HepG2 (cell line): Measurements from ENCODE around the gene ALOXE3. TPM values are rescaled to one million over a fixed set of nuclear protein-coding genes. Genes with fewer than 3 reads are reported as not detected.

Source experiments
- MXI1 ChIP-seq: IDR thresholded peaks from 3 replicates; pipeline ENCODE4 v1.6.1; 2012; ENCODE audit warnings: low read depth, low read length, inconsistent platforms, borderline replicate concordance
- NFATC3 ChIP-seq: sonication (generic); formaldehyde crosslinking; IDR thresholded peaks from 2 replicates; pipeline ENCODE4 v1.5.1; 2020; ENCODE audit warnings: mild to moderate bottlenecking, missing genetic modification reagents
- RXRB ChIP-seq: IDR thresholded peaks from 2 replicates; pipeline ENCODE4 v1.6.1; 2016; ENCODE audit warnings: borderline replicate concordance, missing genetic modification reagents, missing compliant biosample characterization
- SOX13 ChIP-seq, 3 experiments: fragments of 450-650 bp in 1 of 3; sonication (generic) in 1 of 3; formaldehyde crosslinking in 1 of 3; IDR thresholded peaks in 2 of 3; conservative IDR thresholded peaks in 1 of 3; 2 replicates each; pipeline versions ENCODE4 v1.5.0 to v1.6.1; 2016 to 2020; ENCODE audit warnings: antibody characterized with exemption in 1 of 3, mild to moderate bottlenecking in 1 of 3, missing compliant biosample characterization in 1 of 3, missing genetic modification reagents in 1 of 3, moderate library complexity in 1 of 3
- XBP1 ChIP-seq: sonication (generic); formaldehyde crosslinking; IDR thresholded peaks from 2 replicates; pipeline ENCODE4 v1.5.0; 2020; ENCODE audit warnings: missing genetic modification reagents
- ZNF446 ChIP-seq: sonication (generic); formaldehyde crosslinking; IDR thresholded peaks from 2 replicates; pipeline ENCODE4 v1.5.0; 2020; ENCODE audit warnings: mild to moderate bottlenecking, missing genetic modification reagents
- ZNF552 ChIP-seq: sonication (generic); formaldehyde crosslinking; IDR thresholded peaks from 2 replicates; pipeline ENCODE4 v1.9.0; 2022; ENCODE audit warnings: missing genetic modification reagents, mild to moderate bottlenecking, borderline replicate concordance
- ZNF605 ChIP-seq: sonication (generic); formaldehyde crosslinking; IDR thresholded peaks from 2 replicates; pipeline ENCODE4 v1.8.0; 2022; ENCODE audit warnings: mild to moderate bottlenecking, missing genetic modification reagents
- ZNF614 ChIP-seq: IDR thresholded peaks from 2 replicates; pipeline ENCODE4 v1.6.1; 2018; ENCODE audit warnings: missing biosample characterization, missing genetic modification reagents, inconsistent platforms, borderline replicate concordance
- ZNF781 ChIP-seq: sonication (generic); formaldehyde crosslinking; IDR thresholded peaks from 2 replicates; pipeline ENCODE4 v1.5.1; 2020; ENCODE audit warnings: borderline replicate concordance, mild to moderate bottlenecking, missing genetic modification reagents; ENCODE audit errors: not compliant biosample characterization
- polyA plus RNA-seq, 8 experiments: library from polyadenylated mRNA; depleted of rRNA in 3 of 8; stranded (reverse) in 7 of 8; unstranded in 1 of 8; fragments of >200 nt; fragmentation: Illumina TruSeq in 4 of 8; extraction: Trizol in 4 of 8; gene quantifications; 2 replicates each; pipeline versions ENCODE4 v1.2.1 to v1.2.3, GENCODE V29; 2011 to 2016; ENCODE audit warnings: low read depth in 4 of 8, missing spikeins in 1 of 8, mixed read lengths in 1 of 8; ENCODE audit not compliant: insufficient read depth in 1 of 8
- total RNA-seq, 5 experiments: library from RNA; depleted of rRNA; stranded (reverse); fragments of >200 nt; fragmentation: Illumina TruSeq; extraction: Trizol; gene quantifications; 2 replicates each; pipeline ENCODE4 v1.2.3, GENCODE V29; 2016; ENCODE audit warnings: low read depth in 1 of 5
- TF ChIP-seq, protein P1 (sequence below): sonication (generic); formaldehyde crosslinking; IDR thresholded peaks from 2 replicates; pipeline ENCODE4 v1.4.0; 2020; ENCODE audit warnings: mild to moderate bottlenecking, missing genetic modification reagents
- TF ChIP-seq, protein P2 (sequence below): sonication (generic); formaldehyde crosslinking; IDR thresholded peaks from 2 replicates; pipeline ENCODE4 v1.4.0; 2020; ENCODE audit warnings: mild to moderate bottlenecking, missing genetic modification reagents, borderline replicate concordance
- TF ChIP-seq, protein P3 (sequence below): sonication (generic); formaldehyde crosslinking; IDR thresholded peaks from 2 replicates; pipeline ENCODE4 v1.8.0; 2022; ENCODE audit warnings: missing genetic modification reagents, mild to moderate bottlenecking, moderate library complexity, borderline replicate concordance
- TF ChIP-seq, protein P4 (sequence below): IDR thresholded peaks from 2 replicates; pipeline ENCODE4 v1.6.1; 2016; ENCODE audit warnings: missing biosample characterization, missing genetic modification reagents, low read depth
- TF ChIP-seq, protein P5 (sequence below): IDR thresholded peaks from 2 replicates; pipeline ENCODE4 v1.6.1; 2016; ENCODE audit warnings: mild to moderate bottlenecking

Gene ALOXE3
- total and polyA plus RNA-seq, 2 of the 13 experiments (the other 11 are each of a cell fraction or from before 2014, with no cell fraction given), result 0.07 TPM; not detected in 1

DNA sequence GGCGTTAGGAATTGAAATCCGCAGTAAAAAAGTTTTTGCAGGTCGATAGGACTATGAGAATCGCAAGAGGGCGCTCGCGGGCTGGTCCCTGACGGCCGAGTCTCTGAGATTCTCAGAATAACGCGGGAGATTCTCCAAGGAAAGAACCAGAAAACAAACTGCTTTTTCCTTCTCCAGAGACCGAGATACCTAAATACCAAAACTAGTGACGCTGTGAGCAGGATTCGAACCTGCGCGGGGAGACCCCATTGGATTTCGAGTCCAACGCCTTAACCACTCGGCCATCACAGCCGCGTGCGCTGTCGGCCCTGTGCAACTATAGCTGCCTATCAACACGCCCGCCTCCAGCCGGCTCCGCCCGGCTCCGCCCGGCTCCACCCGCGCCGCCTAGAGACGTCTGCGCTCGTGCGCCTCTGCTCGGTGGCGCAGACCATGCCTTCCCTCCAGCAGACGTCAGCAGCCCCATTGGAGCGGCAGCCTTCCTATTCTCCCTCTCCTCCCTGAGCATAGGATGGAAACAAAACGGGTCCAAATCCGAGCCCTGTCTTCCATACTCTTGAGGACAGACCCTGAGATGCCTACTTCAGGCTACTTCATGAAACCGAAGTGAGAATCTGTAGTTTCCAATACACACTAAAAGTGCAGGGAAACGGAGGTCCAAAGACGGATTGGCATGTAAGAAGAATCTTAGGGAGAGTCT lies 20.5 kb upstream of the ALOXE3 start (continued):
- TF ChIP-seq, protein P1, sequence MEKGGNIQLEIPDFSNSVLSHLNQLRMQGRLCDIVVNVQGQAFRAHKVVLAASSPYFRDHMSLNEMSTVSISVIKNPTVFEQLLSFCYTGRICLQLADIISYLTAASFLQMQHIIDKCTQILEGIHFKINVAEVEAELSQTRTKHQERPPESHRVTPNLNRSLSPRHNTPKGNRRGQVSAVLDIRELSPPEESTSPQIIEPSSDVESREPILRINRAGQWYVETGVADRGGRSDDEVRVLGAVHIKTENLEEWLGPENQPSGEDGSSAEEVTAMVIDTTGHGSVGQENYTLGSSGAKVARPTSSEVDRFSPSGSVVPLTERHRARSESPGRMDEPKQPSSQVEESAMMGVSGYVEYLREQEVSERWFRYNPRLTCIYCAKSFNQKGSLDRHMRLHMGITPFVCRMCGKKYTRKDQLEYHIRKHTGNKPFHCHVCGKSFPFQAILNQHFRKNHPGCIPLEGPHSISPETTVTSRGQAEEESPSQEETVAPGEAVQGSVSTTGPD, result peak; percentile 55; the same call in 1 of the 2 replicates
- no peak for TF ChIP-seq NFATC3 (CRISPR knock-in tag)
- TF ChIP-seq ZNF446 (CRISPR knock-in tag), result no peak
- TF ChIP-seq, protein P2, sequence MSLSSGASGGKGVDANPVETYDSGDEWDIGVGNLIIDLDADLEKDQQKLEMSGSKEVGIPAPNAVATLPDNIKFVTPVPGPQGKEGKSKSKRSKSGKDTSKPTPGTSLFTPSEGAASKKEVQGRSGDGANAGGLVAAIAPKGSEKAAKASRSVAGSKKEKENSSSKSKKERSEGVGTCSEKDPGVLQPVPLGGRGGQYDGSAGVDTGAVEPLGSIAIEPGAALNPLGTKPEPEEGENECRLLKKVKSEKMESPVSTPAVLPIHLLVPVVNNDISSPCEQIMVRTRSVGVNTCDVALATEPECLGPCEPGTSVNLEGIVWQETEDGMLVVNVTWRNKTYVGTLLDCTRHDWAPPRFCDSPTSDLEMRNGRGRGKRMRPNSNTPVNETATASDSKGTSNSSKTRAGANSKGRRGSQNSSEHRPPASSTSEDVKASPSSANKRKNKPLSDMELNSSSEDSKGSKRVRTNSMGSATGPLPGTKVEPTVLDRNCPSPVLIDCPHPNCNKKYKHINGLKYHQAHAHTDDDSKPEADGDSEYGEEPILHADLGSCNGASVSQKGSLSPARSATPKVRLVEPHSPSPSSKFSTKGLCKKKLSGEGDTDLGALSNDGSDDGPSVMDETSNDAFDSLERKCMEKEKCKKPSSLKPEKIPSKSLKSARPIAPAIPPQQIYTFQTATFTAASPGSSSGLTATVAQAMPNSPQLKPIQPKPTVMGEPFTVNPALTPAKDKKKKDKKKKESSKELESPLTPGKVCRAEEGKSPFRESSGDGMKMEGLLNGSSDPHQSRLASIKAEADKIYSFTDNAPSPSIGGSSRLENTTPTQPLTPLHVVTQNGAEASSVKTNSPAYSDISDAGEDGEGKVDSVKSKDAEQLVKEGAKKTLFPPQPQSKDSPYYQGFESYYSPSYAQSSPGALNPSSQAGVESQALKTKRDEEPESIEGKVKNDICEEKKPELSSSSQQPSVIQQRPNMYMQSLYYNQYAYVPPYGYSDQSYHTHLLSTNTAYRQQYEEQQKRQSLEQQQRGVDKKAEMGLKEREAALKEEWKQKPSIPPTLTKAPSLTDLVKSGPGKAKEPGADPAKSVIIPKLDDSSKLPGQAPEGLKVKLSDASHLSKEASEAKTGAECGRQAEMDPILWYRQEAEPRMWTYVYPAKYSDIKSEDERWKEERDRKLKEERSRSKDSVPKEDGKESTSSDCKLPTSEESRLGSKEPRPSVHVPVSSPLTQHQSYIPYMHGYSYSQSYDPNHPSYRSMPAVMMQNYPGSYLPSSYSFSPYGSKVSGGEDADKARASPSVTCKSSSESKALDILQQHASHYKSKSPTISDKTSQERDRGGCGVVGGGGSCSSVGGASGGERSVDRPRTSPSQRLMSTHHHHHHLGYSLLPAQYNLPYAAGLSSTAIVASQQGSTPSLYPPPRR (CRISPR knock-in tag), result peak; percentile 38; the same call in 1 of the 2 replicates
- TF ChIP-seq ZNF605 (CRISPR knock-in tag), result peak; percentile 80
- peak; percentile 81 for TF ChIP-seq ZNF781 (CRISPR knock-in tag)
- TF ChIP-seq SOX13 (IDR thresholded peaks at IDR 0.05), result 0 out of 2 replicates have a peak, but pooled peaks have one; percentile 22
- TF ChIP-seq SOX13 (CRISPR knock-in tag; conservative IDR thresholded peaks at IDR 0.05 in 1 of 2, IDR thresholded peaks at IDR 0.05 in 1 of 2), result peak in 1 of 2 experiments; percentile 54; a peak in 2 of 4 replicates
- no peak for TF ChIP-seq XBP1
- TF ChIP-seq, protein P3, sequence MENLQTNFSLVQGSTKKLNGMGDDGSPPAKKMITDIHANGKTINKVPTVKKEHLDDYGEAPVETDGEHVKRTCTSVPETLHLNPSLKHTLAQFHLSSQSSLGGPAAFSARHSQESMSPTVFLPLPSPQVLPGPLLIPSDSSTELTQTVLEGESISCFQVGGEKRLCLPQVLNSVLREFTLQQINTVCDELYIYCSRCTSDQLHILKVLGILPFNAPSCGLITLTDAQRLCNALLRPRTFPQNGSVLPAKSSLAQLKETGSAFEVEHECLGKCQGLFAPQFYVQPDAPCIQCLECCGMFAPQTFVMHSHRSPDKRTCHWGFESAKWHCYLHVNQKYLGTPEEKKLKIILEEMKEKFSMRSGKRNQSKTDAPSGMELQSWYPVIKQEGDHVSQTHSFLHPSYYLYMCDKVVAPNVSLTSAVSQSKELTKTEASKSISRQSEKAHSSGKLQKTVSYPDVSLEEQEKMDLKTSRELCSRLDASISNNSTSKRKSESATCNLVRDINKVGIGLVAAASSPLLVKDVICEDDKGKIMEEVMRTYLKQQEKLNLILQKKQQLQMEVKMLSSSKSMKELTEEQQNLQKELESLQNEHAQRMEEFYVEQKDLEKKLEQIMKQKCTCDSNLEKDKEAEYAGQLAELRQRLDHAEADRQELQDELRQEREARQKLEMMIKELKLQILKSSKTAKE (CRISPR knock-in tag), result no peak
- peak; percentile 72; the same call in 1 of the 2 replicates for TF ChIP-seq ZNF614
- TF ChIP-seq, protein P4, sequence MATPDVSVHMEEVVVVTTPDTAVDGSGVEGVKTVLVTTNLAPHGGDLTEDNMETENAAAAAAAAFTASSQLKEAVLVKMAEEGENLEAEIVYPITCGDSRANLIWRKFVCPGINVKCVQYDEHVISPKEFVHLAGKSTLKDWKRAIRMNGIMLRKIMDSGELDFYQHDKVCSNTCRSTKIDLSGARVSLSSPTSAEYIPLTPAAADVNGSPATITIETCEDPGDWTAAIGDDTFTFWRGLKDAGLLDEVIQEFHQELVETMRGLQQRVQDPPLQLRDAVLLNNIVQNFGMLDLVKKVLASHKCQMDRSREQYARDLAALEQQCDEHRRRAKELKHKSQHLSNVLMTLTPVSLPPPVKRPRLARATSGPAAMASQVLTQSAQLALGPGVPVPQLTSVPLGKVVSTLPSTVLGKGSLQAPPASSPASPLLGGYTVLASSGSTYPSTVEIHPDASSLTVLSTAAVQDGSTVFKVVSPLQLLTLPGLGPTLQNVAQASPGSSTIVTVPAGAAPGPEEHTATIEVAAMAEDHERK (CRISPR knock-in tag), result 0 out of 2 replicates have a peak, but pooled peaks have one; percentile 29
- TF ChIP-seq ZNF552 (CRISPR knock-in tag), result no peak
- TF ChIP-seq RXRB (CRISPR knock-in tag), result peak; percentile 66
- TF ChIP-seq, protein P5, sequence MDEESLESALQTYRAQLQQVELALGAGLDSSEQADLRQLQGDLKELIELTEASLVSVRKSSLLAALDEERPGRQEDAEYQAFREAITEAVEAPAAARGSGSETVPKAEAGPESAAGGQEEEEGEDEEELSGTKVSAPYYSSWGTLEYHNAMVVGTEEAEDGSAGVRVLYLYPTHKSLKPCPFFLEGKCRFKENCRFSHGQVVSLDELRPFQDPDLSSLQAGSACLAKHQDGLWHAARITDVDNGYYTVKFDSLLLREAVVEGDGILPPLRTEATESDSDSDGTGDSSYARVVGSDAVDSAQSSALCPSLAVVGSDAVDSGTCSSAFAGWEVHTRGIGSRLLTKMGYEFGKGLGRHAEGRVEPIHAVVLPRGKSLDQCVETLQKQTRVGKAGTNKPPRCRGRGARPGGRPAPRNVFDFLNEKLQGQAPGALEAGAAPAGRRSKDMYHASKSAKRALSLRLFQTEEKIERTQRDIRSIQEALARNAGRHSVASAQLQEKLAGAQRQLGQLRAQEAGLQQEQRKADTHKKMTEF (CRISPR knock-in tag), result peak; percentile 90
- peak; percentile 91; the same call in 2 of the 3 replicates for TF ChIP-seq MXI1
